GM12878 (cell line): ENCODE data around the gene DNAI2. TPM values are rescaled to one million over a fixed set of nuclear protein-coding genes. Genes with fewer than 3 reads are reported as not detected.

Source experiments
- ATAC-seq: fragments of 200-7000 bp; cut with Tn5 transposase; 3 replicates; pipeline ENCODE4 v1.9.1; 2020; ENCODE audit warnings: mild to moderate bottlenecking, moderate library complexity
- BruUV-seq: library from RNA; stranded (reverse); fragments of 400-500 nt; replicated peaks from 2 replicates; lab custom pipeline; 2021; lab: Mats Ljungman, UMichigan
- CTCF ChIA-PET: fragments of 300-600 bp; sonication (Branson Sonifier 250); formaldehyde crosslinking; extraction: SDS; loops from one replicate; lab custom pipeline; 2021; ENCODE audit warnings: inconsistent platforms; lab: Yijun Ruan, JAX
- POLR2A ChIA-PET: fragments of 350-600 bp; formaldehyde crosslinking; extraction: SDS; loops from one replicate; lab custom pipeline; 2021; ENCODE audit warnings: inconsistent platforms; lab: Charles Lee
- RAD21 ChIA-PET: fragments of 300-600 bp; sonication (Branson Sonifier 250); formaldehyde crosslinking; loops from one replicate; lab custom pipeline; 2023; ENCODE audit warnings: antibody characterized with exemption; ENCODE audit not compliant: unreplicated experiment; lab: Charles Lee
- SMC1A ChIA-PET: fragments of 300-600 bp; sonication (Branson Sonifier 250); formaldehyde crosslinking; loops from one replicate; lab custom pipeline; 2023; ENCODE audit not compliant: unreplicated experiment, uncharacterized antibody; lab: Charles Lee
- DNase-seq: peaks from one replicate; pipeline ENCODE4 v3.0.0-alpha.2; 2011; ENCODE audit warnings: low read depth, low spot score
- FAIRE-seq: peaks from 3 replicates; lab custom pipeline; 2011; peaks lifted over from hg19 to GRCh38; lab: Jason Lieb, UNC
- H2AFZ ChIP-seq: 2 replicates; pipeline ENCODE4 v1.6.0; 2011; ENCODE audit warnings: low read depth, low read length, control low read depth; ENCODE audit not compliant: control insufficient read depth
- H3K27ac ChIP-seq: 2 replicates; pipeline ENCODE4 v1.5.1; 2011; ENCODE audit warnings: control low read depth; ENCODE audit not compliant: control insufficient read depth, insufficient read depth
- H3K27me3 ChIP-seq, 2 experiments: replicated peaks in 1 of 2; 2 replicates each; pipeline versions ENCODE4 v1.6.0 to v1.6.1; 2011; ENCODE audit warnings: low read length in 1 of 2; ENCODE audit not compliant: control insufficient read depth in 2 of 2, insufficient read depth in 2 of 2
- H3K36me3 ChIP-seq, 2 experiments: 2 replicates each; pipeline ENCODE4 v1.5.1; 2011; ENCODE audit warnings: low read length in 1 of 2; ENCODE audit not compliant: control insufficient read depth in 2 of 2, insufficient read depth in 2 of 2
- H3K4me1 ChIP-seq: 2 replicates; pipeline ENCODE4 v1.6.1; 2011; ENCODE audit warnings: mild to moderate bottlenecking, low read length, moderate library complexity, mixed read lengths; ENCODE audit not compliant: control insufficient read depth, insufficient read depth
- H3K4me2 ChIP-seq: 2 replicates; pipeline ENCODE4 v1.6.0; 2011; ENCODE audit warnings: control low read depth; ENCODE audit not compliant: control insufficient read depth, insufficient read depth
- H3K4me3 ChIP-seq: fragments of 200-600 bp; sonication (generic); 2 replicates; pipeline ENCODE4 v1.5.1; 2016
- H3K79me2 ChIP-seq: 2 replicates; pipeline ENCODE4 v1.6.0; 2011; ENCODE audit warnings: low read length; ENCODE audit not compliant: control insufficient read depth, insufficient read depth
- H3K9ac ChIP-seq: 2 replicates; pipeline ENCODE4 v1.8.0; 2011; ENCODE audit warnings: low read length, control low read depth, mixed read lengths; ENCODE audit not compliant: control insufficient read depth, insufficient read depth
- H3K9me3 ChIP-seq: replicated peaks from 3 replicates; pipeline ENCODE4 v1.5.1; 2011; ENCODE audit warnings: mild to moderate bottlenecking, low read length; ENCODE audit not compliant: control insufficient read depth, insufficient read depth
- H4K20me1 ChIP-seq: 2 replicates; pipeline ENCODE4 v1.6.0; 2011; ENCODE audit not compliant: control insufficient read depth, insufficient read depth
- ASH2L ChIP-seq: fragments of 300-600, 200-600 bp; sonication (generic); IDR thresholded peaks from 2 replicates; pipeline ENCODE4 v1.6.1; 2017; ENCODE audit warnings: low read depth, mild to moderate bottlenecking, borderline replicate concordance
- CBX3 ChIP-seq: fragments of 200-600 bp; sonication (generic); IDR thresholded peaks from 2 replicates; pipeline ENCODE4 v1.6.1; 2016; ENCODE audit warnings: low read depth, borderline replicate concordance
- JUND ChIP-seq: IDR thresholded peaks from 2 replicates; pipeline ENCODE4 v1.6.1; 2012; ENCODE audit warnings: low read depth, mild to moderate bottlenecking, low read length, improper control_type of control experiment, moderate library complexity
- KDM1A ChIP-seq: fragments of 200-600 bp; sonication (generic); IDR thresholded peaks from 2 replicates; pipeline ENCODE4 v1.6.1; 2016; ENCODE audit warnings: borderline replicate concordance
- LARP7 ChIP-seq: fragments of 450-650 bp; IDR thresholded peaks from 2 replicates; pipeline ENCODE4 v1.6.1; 2017; ENCODE audit warnings: mild to moderate bottlenecking
- NFXL1 ChIP-seq: fragments of 450-650 bp; IDR thresholded peaks from 2 replicates; pipeline ENCODE4 v1.6.1; 2017; ENCODE audit warnings: antibody characterized with exemption, mild to moderate bottlenecking, borderline replicate concordance
- PAX8 ChIP-seq: fragments of 450-650 bp; IDR thresholded peaks from 2 replicates; pipeline ENCODE4 v1.6.1; 2017; ENCODE audit warnings: mild to moderate bottlenecking, moderate library complexity
- STAT1 ChIP-seq: fragments of 450-650 bp; conservative IDR thresholded peaks from 2 replicates; pipeline ENCODE4 v1.6.1; 2014; ENCODE audit warnings: antibody characterized with exemption, mild to moderate bottlenecking
- WGBS: methylation state at CpG from one replicate; pipeline ENCODE4 v1.1.6; 2016; ENCODE audit warnings: low lambda C conversion rate; ENCODE audit not compliant: insufficient replicate concordance, insufficient coverage; ENCODE audit errors: missing lambda C conversion rate; 5-methylcytosine and 5-hydroxymethylcytosine counted together
- in situ Hi-C: fragments of 300-500 bp; cut with MboI; formaldehyde crosslinking; loops from 9 replicates; pipeline ENCODE4 v1.14.3; 2018; ENCODE audit warnings: mixed read lengths
- intact Hi-C: fragments of 100-400 bp; cut with micrococcal nuclease; formaldehyde crosslinking; loops from one replicate; pipeline ENCODE4 v1.14.2; 2022; ENCODE audit not compliant: unreplicated experiment
- polyA plus RNA-seq, 11 experiments: library from polyadenylated mRNA; depleted of rRNA in 4 of 11; unstranded in 6 of 11; stranded (reverse) in 5 of 11; fragments of >200 nt; fragmentation: Nextera tagmentation in 4 of 11; fragmentation: Illumina TruSeq in 1 of 11; extraction: Ambion mirVana in 4 of 11; extraction: Trizol in 1 of 11; gene quantifications; 1 replicate in 1 of 11; 2 replicates in 10 of 11; pipeline versions ENCODE4 v1.2.1 to v1.2.3, GENCODE V29; 2011 to 2016; ENCODE audit warnings: inconsistent platforms in 2 of 11, missing spikeins in 2 of 11, low read depth in 1 of 11
- total RNA-seq, 4 experiments: library from RNA; depleted of rRNA in 3 of 4; stranded (reverse); fragments of >200 nt in 3 of 4; fragmentation: Illumina TruSeq in 1 of 4; extraction: Trizol in 1 of 4; gene quantifications; 2 replicates each; pipeline versions ENCODE4 v1.2.1 to v1.2.3, GENCODE V29; 2013 to 2021
- TF ChIP-seq, protein P1 (sequence below): fragments of 450-650 bp; formaldehyde crosslinking; IDR thresholded peaks from 2 replicates; pipeline ENCODE4 v1.4.0; 2022; ENCODE audit warnings: mild to moderate bottlenecking, moderate library complexity
- TF ChIP-seq, protein P2 (sequence below): IDR thresholded peaks from 2 replicates; pipeline ENCODE4 v1.6.1; 2012; ENCODE audit warnings: low read depth, low read length, improper control_type of control experiment
- TF ChIP-seq, protein P3 (sequence below): IDR thresholded peaks from 2 replicates; pipeline ENCODE4 v1.6.1; 2011; ENCODE audit warnings: borderline replicate concordance, low read depth, mild to moderate bottlenecking, moderate library complexity, mixed read lengths, low read length; ENCODE audit not compliant: insufficient read depth; ENCODE audit errors: extremely low read length

DNAI2 gene
- total and polyA plus RNA-seq, 10 of the 15 experiments (the other 5 are each of a cell fraction or from before 2014, with no cell fraction given): 0.04 to 1.8 (median 0.13) TPM

DNA sequence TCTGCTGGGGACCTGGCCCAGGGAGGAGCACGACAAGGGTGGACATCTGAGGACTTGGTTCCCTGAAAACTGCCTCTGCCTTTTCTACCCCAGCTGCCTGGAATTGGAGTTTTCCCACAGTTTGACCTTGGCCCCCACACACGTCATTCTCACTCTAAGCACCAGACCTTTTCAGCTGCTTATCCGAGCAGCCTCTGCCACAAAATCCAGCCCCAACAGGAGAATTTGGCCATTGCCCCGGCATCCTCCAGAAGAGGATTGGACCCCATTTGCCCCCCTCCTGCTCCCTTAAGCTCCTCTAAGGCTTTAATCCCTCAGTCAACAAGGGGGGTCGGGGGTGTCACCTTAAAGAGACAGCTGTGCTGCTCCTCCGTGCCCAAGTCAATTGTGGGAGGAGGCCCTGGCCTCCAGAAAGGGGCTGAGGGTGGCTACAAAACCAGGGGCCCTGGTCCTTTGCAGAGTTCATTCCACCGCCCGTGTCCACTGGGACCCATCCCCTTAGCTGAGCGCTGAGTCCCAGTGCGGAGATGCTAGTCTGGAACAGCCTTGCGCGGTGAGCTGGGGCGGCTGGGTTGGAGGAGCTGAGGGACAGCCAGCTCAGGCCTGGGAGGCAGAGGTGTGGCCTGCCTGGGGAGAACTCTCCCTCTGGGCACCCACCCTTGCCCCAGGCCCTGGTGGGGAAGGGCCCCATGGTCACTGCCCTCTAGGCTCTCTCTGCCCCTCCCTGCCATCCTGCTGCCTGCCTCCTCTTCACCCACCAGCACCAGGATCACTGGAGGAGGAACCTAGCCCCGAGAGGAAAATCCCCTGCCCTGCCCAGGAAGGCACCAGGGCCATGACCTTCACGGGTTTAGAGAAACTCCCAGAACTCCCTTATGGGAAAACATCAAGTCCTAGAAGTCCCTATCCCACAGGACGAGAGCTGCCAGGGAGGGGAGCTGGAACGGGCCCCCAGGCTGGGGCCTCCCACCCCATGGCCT lies 41.8 kb upstream of the DNAI2 start:
- POLR2A ChIA-PET: no interaction called here
- H4K20me1 ChIP-seq: no peaks in the 10 kb centered on the region
- FAIRE-seq: no peak
- no peak for DNase-seq
- intact Hi-C loops: no loop called here
- TF ChIP-seq, protein P1, sequence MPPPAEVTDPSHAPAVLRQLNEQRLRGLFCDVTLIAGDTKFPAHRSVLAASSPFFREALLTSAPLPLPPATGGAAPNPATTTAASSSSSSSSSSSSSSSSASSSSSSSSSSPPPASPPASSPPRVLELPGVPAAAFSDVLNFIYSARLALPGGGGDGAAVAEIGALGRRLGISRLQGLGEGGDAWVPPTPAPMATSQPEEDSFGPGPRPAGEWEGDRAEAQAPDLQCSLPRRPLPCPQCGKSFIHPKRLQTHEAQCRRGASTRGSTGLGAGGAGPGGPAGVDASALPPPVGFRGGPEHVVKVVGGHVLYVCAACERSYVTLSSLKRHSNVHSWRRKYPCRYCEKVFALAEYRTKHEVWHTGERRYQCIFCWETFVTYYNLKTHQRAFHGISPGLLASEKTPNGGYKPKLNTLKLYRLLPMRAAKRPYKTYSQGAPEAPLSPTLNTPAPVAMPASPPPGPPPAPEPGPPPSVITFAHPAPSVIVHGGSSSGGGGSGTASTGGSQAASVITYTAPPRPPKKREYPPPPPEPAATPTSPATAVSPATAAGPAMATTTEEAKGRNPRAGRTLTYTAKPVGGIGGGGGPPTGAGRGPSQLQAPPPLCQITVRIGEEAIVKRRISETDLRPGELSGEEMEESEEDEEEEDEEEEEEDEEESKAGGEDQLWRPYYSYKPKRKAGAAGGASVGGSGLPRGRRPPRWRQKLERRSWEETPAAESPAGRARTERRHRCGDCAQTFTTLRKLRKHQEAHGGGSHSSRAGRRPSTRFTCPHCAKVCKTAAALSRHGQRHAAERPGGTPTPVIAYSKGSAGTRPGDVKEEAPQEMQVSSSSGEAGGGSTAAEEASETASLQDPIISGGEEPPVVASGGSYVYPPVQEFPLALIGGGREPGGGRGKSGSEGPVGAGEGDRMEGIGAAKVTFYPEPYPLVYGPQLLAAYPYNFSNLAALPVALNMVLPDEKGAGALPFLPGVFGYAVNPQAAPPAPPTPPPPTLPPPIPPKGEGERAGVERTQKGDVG: no peak
- TF ChIP-seq NFXL1 (no peak), PAX8 (no peak), STAT1 (no peak), CBX3 (no peak), ASH2L (no peak), KDM1A (no peak), JUND (no peak), LARP7 (no peak)
- TF ChIP-seq, protein P2, sequence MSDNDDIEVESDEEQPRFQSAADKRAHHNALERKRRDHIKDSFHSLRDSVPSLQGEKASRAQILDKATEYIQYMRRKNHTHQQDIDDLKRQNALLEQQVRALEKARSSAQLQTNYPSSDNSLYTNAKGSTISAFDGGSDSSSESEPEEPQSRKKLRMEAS: no peak
- TF ChIP-seq, protein P3, sequence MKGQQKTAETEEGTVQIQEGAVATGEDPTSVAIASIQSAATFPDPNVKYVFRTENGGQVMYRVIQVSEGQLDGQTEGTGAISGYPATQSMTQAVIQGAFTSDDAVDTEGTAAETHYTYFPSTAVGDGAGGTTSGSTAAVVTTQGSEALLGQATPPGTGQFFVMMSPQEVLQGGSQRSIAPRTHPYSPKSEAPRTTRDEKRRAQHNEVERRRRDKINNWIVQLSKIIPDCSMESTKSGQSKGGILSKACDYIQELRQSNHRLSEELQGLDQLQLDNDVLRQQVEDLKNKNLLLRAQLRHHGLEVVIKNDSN: no peak
- H3K4me2 ChIP-seq: no peak overlapping the region
- 40% methylated on average over 12 of the region's 17 CpGs for WGBS
- SMC1A ChIA-PET: interaction anchor here (0.8 kb wide), 1 partner anchor 15 kb away, joined by 3 read pairs; no protein-coding TSS in a partner anchor
- no peaks in the 10 kb centered on the region for H3K27me3 ChIP-seq
- no peaks in the 10 kb centered on the region for H3K79me2 ChIP-seq
- BruUV-seq: no TSS peak
- peaks cover 6% of the 10 kb centered on the region; the same call in 1 of the 2 replicates for H3K4me1 ChIP-seq
- in situ Hi-C loops: loop anchor here (5.0 to 10.0 kb wide), 2 partner anchors 35 to 57 kb away; no protein-coding TSS in a partner anchor
- H3K4me3 ChIP-seq: no peak overlapping the region
- no peak overlapping the region for H2AFZ ChIP-seq
- peaks cover 0 to 4% of the 10 kb centered on the region in 2 experiments; a peak in 2 of 4 replicates for H3K36me3 ChIP-seq
- CTCF ChIA-PET: interaction anchor here (0.6 to 1.3 kb wide), 3 partner anchors 10 to 128 kb away, joined by 3 to 4 read pairs (median 3); no protein-coding TSS in a partner anchor
- H3K27ac ChIP-seq: no peak overlapping the region
- RAD21 ChIA-PET: no interaction called here
- no peak overlapping the region for H3K9ac ChIP-seq
- no peak for ATAC-seq
- no peaks in the 10 kb centered on the region for H3K9me3 ChIP-seq
